WI38 (cell line): Measurements from ENCODE around the gene SLC6A4.
"Not testable (repeated sequence)": the region's sequence is repeated elsewhere in the genome, so short reads cannot be mapped to it uniquely, and the experiment has no call there.

Experiments
- H3K4me3 ChIP-seq: 2 replicates; pipeline ENCODE4 v1.5.1; 2011; ENCODE audit warnings: low read depth, mild to moderate bottlenecking, control low read depth, low read length
- TF ChIP-seq, protein P1 (sequence below): IDR thresholded peaks from 2 replicates; pipeline ENCODE4 v1.5.1; 2012; ENCODE audit warnings: low read depth, mild to moderate bottlenecking, control low read depth, low read length

The SLC6A4 gene

DNA sequence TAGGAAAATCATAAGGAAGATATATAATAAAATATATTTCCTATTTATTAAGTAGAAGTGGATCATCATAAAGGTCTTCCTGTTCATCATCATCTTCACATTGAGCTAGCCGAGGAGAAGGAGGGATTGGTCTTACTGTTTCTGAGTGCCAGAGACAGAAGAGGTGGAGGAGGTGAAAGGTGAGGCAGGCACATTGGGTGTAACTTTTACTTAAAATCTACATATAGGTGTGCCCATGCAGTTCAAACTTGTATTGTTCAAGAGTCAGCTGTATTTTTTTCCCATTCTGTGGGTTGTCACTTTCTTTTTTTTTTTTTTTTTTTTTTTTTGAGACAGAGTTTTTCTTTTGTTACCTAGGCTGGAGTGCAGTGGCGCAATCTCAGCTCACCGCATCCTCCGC is 84.0 kb downstream of the SLC6A4 start:
- TF ChIP-seq, protein P1, sequence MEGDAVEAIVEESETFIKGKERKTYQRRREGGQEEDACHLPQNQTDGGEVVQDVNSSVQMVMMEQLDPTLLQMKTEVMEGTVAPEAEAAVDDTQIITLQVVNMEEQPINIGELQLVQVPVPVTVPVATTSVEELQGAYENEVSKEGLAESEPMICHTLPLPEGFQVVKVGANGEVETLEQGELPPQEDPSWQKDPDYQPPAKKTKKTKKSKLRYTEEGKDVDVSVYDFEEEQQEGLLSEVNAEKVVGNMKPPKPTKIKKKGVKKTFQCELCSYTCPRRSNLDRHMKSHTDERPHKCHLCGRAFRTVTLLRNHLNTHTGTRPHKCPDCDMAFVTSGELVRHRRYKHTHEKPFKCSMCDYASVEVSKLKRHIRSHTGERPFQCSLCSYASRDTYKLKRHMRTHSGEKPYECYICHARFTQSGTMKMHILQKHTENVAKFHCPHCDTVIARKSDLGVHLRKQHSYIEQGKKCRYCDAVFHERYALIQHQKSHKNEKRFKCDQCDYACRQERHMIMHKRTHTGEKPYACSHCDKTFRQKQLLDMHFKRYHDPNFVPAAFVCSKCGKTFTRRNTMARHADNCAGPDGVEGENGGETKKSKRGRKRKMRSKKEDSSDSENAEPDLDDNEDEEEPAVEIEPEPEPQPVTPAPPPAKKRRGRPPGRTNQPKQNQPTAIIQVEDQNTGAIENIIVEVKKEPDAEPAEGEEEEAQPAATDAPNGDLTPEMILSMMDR, result no peak

DNA sequence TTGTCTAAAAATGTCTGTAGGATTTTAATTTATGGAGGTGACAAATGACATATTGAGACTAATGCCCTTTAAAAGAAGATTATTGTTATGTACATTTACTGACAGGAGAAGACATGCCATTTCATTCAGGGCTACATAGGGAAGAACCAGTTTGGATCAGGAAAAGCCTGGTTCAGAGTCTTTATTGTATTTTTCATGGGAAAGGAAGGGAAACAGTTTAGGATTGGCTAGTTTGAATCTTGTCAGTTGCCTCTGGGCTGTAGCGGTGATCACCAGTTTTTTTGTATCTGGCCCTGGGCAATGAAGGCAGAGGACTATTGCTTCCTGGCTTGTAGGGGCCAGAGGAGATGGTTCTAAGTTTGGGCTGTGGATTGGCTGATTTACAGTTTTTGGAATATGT is 87.1 kb downstream of the SLC6A4 start:
- TF ChIP-seq, protein P1, result no peak
- H3K4me3 ChIP-seq, result no peak overlapping the region

More for the DNA sequence above, 84.0 kb downstream of the SLC6A4 start:
- no peak overlapping the region for H3K4me3 ChIP-seq

DNA sequence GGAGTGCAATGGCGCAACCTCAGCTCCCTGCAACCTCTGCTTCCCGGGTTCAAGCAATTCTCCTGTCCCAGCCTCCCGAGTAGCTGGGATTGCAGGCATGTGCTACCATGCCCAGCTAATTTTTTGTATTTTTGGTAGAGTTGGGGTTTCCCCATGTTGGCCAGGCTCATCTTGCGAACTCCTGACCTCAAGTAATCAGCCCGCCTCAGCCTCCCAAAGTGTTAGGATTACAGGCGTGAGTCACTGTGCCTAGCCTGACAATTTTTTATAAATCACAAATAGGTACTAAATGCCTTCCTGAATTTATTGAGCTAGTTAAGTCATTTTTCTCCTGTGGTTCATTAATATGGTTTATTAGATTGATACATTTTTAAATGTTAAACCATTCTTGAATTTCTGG is 87.6 kb downstream of the SLC6A4 start:
- H3K4me3 ChIP-seq, result not testable (repeated sequence)
